Fibroblast of lung (primary cell): ENCODE data around the gene TMEM209. TPM values are rescaled to one million over a fixed set of nuclear protein-coding genes. Genes with fewer than 3 reads are reported as not detected.

Experiments
- DNase-seq, 2 donors: peaks; one replicate each; pipeline versions ENCODE4 v3.0.0 to v3.0.0-alpha.2; 2010; ENCODE audit warnings: low read depth in 2 of 2
- H2AFZ ChIP-seq: 2 replicates; pipeline ENCODE4 v1.5.1; 2012; ENCODE audit warnings: low read length, control low read depth, inconsistent platforms
- H3K27ac ChIP-seq: 2 replicates; pipeline ENCODE4 v1.5.1; 2011; ENCODE audit warnings: low read length, control low read depth; ENCODE audit not compliant: insufficient read depth
- H3K27me3 ChIP-seq: 2 replicates; pipeline ENCODE4 v1.5.1; 2011; ENCODE audit warnings: mild to moderate bottlenecking, low read length; ENCODE audit not compliant: control insufficient read depth, insufficient read depth
- H3K36me3 ChIP-seq: 2 replicates; pipeline ENCODE4 v1.5.1; 2011; ENCODE audit warnings: low read length; ENCODE audit not compliant: control insufficient read depth, insufficient read depth
- H3K4me1 ChIP-seq: 2 replicates; pipeline ENCODE4 v1.5.1; 2011; ENCODE audit warnings: low read length; ENCODE audit not compliant: control insufficient read depth, insufficient read depth; ENCODE audit errors: extremely low read depth
- H3K4me2 ChIP-seq: 2 replicates; pipeline ENCODE4 v1.5.1; 2011; ENCODE audit warnings: low read length, control low read depth; ENCODE audit not compliant: insufficient read depth; ENCODE audit errors: extremely low read depth
- H3K4me3 ChIP-seq, 4 experiments: fragments of 200-600 bp in 1 of 4; sonication (generic) in 1 of 4; replicated peaks in 1 of 4; 2 replicates each; pipeline ENCODE4 v1.5.1; 2011 to 2016; ENCODE audit warnings: low read length in 4 of 4, low read depth in 3 of 4, mild to moderate bottlenecking in 3 of 4, control low read depth in 2 of 4, inconsistent platforms in 1 of 4, mixed read lengths in 1 of 4; ENCODE audit not compliant: insufficient read depth in 1 of 4; ENCODE audit errors: control extremely low read depth in 1 of 4
- H3K79me2 ChIP-seq: 2 replicates; pipeline ENCODE4 v1.5.1; 2012; ENCODE audit warnings: mild to moderate bottlenecking, low read length, inconsistent platforms; ENCODE audit not compliant: control insufficient read depth, insufficient read depth
- H3K9ac ChIP-seq: 2 replicates; pipeline ENCODE4 v1.5.1; 2011; ENCODE audit warnings: mild to moderate bottlenecking, low read length, control low read depth; ENCODE audit not compliant: insufficient read depth
- H3K9me3 ChIP-seq: 2 replicates; pipeline ENCODE4 v1.5.1; 2012; ENCODE audit warnings: low read depth, low read length; ENCODE audit not compliant: control insufficient read depth, insufficient read depth
- H4K20me1 ChIP-seq: 2 replicates; pipeline ENCODE4 v1.5.1; 2011; ENCODE audit warnings: low read length; ENCODE audit not compliant: control insufficient read depth, insufficient read depth; ENCODE audit errors: extremely low read depth
- CTCF ChIP-seq, 2 donors: IDR thresholded peaks in 1 of 2; conservative IDR thresholded peaks in 1 of 2; 1 replicate in 1 of 2; 2 replicates in 1 of 2; pipeline ENCODE4 v1.5.1; 2011 to 2012; ENCODE audit warnings: low read length in 2 of 2, control low read depth in 1 of 2, inconsistent platforms in 1 of 2, low read depth in 1 of 2, mild to moderate bottlenecking in 1 of 2
- EZH2 ChIP-seq: IDR thresholded peaks from 2 replicates; pipeline ENCODE4 v1.5.1; 2012; ENCODE audit warnings: low read length, control low read depth, mild to moderate bottlenecking; ENCODE audit errors: missing control alignments
- polyA plus RNA-seq, 2 donors: library from polyadenylated mRNA; depleted of rRNA in 1 of 2; stranded (reverse) in 1 of 2; unstranded in 1 of 2; fragments of >200 nt; gene quantifications; 2 replicates each; pipeline ENCODE4 v1.2.1, GENCODE V29; 2011 to 2012; ENCODE audit warnings: missing spikeins in 1 of 2
- total RNA-seq: library from RNA; depleted of rRNA; stranded (reverse); fragments of >200 nt; gene quantifications from 2 replicates; pipeline ENCODE4 v1.2.1, GENCODE V29; 2014

Gene TMEM209
- total and polyA plus RNA-seq, 2 donors (not counting 1 experiment from before 2014, with no cell fraction given), result 9.7 to 15.1 TPM

- H3K4me3 ChIP-seq, result no peak overlapping the region
- no peak overlapping the region for H3K27ac ChIP-seq
- TF ChIP-seq EZH2, result no peak
- TF ChIP-seq CTCF (conservative IDR thresholded peaks at IDR 0.05 in 1 of 2, IDR thresholded peaks at IDR 0.05 in 1 of 2; ENCODE audit: low read depth in 1 of 2, low read length in 2 of 2), result no peak
- no peaks in the 10 kb centered on the region for H4K20me1 ChIP-seq
- DNase-seq, result no peak
- no peaks in the 10 kb centered on the region for H3K36me3 ChIP-seq
- H2AFZ ChIP-seq, result no peak overlapping the region
- H3K4me1 ChIP-seq, result peaks cover 6% of the 10 kb centered on the region
- H3K79me2 ChIP-seq, result no peaks in the 10 kb centered on the region
- no peaks in the 10 kb centered on the region for H3K9me3 ChIP-seq
- H3K4me2 ChIP-seq, result no peak overlapping the region
- no peaks in the 10 kb centered on the region for H3K27me3 ChIP-seq
- no peak overlapping the region for H3K9ac ChIP-seq
These were observed 61.9 kb downstream of the TMEM209 start for GRCh38 chr7:130143334-130143732.

- H3K36me3 ChIP-seq, result no peaks in the 10 kb centered on the region
- peaks cover 6% of the 10 kb centered on the region for H3K4me1 ChIP-seq
- H3K9me3 ChIP-seq, result no peaks in the 10 kb centered on the region
- no peak overlapping the region for H3K9ac ChIP-seq
- TF ChIP-seq EZH2 (no peak), CTCF (conservative IDR thresholded peaks at IDR 0.05 in 1 of 2, IDR thresholded peaks at IDR 0.05 in 1 of 2; ENCODE audit: low read depth in 1 of 2, low read length in 2 of 2) (no peak)
- H3K79me2 ChIP-seq, result no peaks in the 10 kb centered on the region
- H3K4me2 ChIP-seq, result no peak overlapping the region
- no peak overlapping the region for H3K27ac ChIP-seq
- no peaks in the 10 kb centered on the region for H4K20me1 ChIP-seq
- no peaks in the 10 kb centered on the region for H3K27me3 ChIP-seq
- H2AFZ ChIP-seq, result no peak overlapping the region
- DNase-seq, result no peak
- H3K4me3 ChIP-seq, result no peak overlapping the region
These were observed 62.4 kb downstream of the TMEM209 start for GRCh38 chr7:130142654-130143333.

GRCh38 chr7:130141884-130142653 is 63.1 kb downstream of the TMEM209 start:
- no peaks in the 10 kb centered on the region for H4K20me1 ChIP-seq
- no peaks in the 10 kb centered on the region for H3K79me2 ChIP-seq
- H3K4me3 ChIP-seq, result peak overlapping the region; percentile 22 to 54 (median 42)
- peaks cover 6% of the 10 kb centered on the region for H3K4me1 ChIP-seq
- DNase-seq, result no peak
- no peaks in the 10 kb centered on the region for H3K36me3 ChIP-seq
- no peaks in the 10 kb centered on the region for H3K27me3 ChIP-seq
- no peaks in the 10 kb centered on the region for H3K9me3 ChIP-seq
- peak overlapping the region; percentile 73 for H3K4me2 ChIP-seq
- H2AFZ ChIP-seq, result peak overlapping the region; percentile 77
- TF ChIP-seq EZH2, result no peak
- no peak for TF ChIP-seq CTCF (conservative IDR thresholded peaks at IDR 0.05 in 1 of 2, IDR thresholded peaks at IDR 0.05 in 1 of 2; ENCODE audit: low read depth in 1 of 2, low read length in 2 of 2)
- H3K27ac ChIP-seq, result peak overlapping the region; percentile 82
- H3K9ac ChIP-seq, result peak overlapping the region; percentile 76
